IPS DF 4.7 (cell line): Measurements from ENCODE around the gene CAPRIN2.
A peak's percentile ranks its signal among the peaks of the same experiment; 100 is the strongest.

Experiments
- DNase-seq: peaks from one replicate; pipeline ENCODE4 v3.0.0-alpha.2; 2013; ENCODE audit warnings: low spot score; ENCODE audit errors: extremely low read depth

The CAPRIN2 gene

DNA sequence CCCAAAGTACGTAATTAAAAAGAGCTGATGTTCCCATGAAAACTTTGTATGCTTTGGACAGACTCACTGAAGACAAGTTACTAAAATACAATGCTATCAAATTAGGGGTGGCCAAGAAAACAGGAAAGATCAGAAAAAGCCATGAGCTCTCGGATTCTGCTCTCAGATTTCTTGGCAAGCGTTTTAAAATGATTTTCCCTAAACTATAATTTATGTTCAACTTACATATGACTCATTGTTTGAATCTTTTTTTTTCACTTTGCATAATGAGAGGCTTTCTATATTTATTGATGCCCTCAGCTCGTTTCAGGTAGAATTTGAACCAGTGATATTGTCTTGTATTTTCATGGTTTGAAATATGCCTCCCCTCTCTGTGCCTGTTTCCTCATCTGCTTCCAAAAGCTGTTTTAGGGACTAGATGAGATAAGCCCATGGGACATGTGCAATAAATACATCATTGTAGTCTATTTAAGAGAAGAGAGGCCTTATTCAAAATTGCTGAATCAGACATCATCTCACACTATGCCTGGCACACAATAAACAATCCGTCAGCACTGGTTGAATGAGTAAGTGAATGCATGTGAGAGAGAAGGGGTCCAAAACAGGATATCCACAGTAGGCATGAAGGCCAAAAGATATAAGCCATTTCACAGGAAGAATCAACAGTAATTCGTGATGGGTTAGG lies 54.4 kb downstream of the CAPRIN2 start:
- DNase-seq, result no peak

GRCh38 chr12:30698346-30698745 lies 56.4 kb downstream of the CAPRIN2 start:
- no peak for DNase-seq

DNA sequence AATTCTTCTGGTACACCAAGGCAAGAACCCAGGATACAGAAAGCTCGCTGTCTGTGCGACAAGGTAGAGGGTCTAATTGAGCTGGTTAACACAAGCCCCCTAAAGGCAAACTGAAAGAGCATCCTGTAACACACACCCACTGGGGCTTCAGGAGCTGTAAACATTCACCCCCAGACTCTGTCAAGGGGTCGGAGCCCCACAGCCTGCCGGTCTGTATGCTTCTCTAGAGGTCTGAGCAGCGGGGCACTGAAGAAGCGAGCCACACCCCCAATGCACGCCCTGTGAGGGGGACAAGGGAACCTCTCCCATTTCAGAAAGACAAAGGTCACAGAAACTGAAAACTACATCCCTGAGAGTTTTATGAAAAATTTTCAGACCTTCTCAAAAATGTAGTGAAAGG lies 57.8 kb downstream of the CAPRIN2 start:
- no peak for DNase-seq

DNA sequence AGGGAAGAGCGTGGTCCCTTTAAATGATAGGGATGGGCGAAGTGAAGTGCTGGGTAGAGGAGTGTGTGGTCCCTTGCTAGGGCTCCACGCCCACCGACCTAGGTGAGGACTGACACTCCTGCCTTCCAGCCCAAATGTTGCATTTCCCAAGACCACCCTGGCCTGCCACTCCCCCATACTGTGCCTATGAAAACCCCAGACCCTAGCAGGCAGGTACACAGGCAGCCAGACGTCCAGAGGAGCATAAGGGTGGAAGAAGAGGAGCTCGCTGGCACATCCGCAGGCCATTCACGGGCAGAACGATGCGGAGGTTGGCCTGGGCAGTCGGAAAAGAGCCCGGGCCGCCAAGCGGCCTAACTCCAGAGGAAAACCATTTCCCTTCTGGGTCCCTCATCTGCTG lies 58.3 kb downstream of the CAPRIN2 start:
- no peak for DNase-seq

DNA sequence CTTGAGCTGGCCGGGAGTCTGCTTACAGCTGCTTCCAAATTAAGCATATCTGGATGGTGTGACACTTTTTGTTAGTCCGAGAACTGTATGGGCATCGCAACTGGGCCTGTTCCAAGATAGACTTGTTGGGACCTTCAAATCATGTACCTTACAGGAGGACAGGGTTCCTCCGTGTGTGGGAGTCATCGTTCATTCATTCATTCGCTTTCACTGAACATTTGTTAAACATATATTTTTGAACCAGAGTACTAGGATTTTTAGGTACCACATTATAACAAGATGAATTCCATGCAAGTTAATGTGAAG lies 58.7 kb downstream of the CAPRIN2 start:
- no peak for DNase-seq

DNA sequence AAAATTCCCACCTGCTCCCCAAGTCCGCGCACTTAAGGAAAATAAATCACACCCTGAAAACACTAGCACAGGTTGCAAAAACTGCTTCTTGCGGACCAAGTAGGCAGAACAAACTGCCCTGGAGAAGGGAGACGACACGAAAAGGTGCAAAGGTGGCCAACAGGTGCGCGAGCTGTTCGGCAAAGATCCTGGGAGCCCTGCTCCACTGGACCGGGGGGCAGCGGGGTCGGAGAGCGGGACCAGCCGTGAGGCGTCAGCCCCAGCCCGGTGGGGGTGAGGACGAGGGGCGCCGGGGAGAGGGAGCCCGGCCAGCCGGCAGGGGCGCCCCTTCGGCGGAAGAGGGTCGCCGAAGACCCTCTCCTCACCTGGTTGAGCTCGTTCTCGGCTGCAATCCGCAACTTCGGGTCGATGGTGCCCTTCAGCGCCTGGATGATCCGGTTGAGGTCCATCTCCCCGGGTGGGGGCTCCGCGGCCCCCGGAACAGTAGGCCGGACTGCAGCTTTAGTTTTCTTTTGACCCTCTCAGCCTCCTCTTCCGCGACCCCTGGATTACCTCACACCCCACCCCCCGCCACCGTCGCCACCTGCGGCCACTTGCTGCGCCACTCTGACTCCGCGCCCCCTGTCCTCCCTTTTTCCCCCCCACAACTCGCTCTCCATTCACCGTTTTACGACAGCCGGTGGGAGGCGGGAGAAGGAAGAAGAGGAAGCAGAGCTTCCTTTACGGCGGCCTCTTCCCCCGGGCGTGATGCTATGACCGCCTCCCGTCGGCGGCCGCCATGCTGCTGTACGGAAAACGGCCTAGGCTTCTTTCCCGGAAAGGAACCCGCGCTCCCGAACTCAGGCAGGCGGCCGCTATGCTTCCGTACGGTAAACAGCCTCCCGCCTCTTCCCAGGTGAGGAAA lies 59.3 kb downstream of the CAPRIN2 start, which contains the start of gene IPO8:
IPO8 (minus strand) TSS at position 671 of the 904 bp plus-strand sequence; CDS start at position 449, 222 bp downstream.
- peak; percentile 88 for DNase-seq

GRCh38 chr12:30694412-30695198 lies 60.1 kb downstream of the CAPRIN2 start:
- no peak for DNase-seq

GRCh38 chr12:30692470-30692869 lies 62.3 kb downstream of the CAPRIN2 start:
- DNase-seq, result no peak

DNA sequence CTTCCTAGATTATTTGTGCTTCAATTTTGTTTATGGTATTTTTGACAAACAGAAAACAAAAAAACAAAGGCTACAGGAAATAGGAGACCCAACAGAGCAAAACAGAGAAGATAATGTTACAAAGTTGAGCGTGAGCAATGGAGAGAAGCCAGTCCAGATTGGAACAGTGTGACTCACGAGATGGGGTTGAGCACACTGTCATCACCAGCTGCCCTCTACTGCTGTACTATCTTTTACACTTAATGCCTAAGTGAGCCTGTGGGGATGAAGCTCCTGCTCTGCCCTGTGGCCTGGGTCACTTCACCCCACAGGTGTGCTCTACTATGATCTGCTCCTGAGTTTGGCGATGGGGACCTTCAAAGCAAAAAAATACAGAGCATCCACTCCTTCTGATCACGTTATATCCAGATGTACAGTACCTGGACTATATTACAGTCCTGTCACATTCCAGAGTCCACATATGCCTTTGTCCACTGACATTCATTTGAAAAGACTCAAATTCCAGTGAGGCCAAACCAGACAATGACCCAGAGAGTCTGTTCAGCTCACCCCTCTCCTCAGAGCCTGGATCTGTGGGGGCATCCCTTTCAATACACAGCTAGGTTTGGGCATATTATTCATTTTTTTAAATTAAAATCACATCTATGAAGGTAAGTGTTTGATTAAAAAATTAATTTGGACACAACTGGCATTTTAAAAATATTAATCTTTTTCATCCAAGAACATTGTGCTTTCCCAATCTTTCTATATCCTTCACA lies 63.5 kb downstream of the CAPRIN2 start:
- no peak for DNase-seq

- DNase-seq, result no peak
These were observed 67.3 kb downstream of the CAPRIN2 start for GRCh38 chr12:30687265-30687986.

DNA sequence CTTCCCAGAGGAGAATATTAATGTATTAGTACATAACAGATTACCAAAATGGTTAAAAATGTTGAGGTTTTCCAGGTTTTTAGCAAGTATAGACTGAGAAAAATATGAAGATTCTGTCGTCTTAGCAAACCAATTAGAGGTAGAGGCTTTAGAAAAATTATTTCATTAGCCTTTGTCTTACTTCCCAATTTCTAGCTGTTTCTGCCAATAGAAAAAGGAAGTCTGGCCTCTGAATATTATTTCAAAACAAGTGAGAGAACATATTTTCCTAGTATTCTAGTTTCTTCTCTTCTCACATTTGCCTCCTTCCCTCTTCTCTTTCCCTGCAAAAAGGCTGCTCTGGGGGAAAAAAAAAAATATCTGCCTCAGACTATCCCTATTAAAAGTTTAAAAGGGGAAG lies 75.5 kb downstream of the CAPRIN2 start:
- no peak for DNase-seq

DNA sequence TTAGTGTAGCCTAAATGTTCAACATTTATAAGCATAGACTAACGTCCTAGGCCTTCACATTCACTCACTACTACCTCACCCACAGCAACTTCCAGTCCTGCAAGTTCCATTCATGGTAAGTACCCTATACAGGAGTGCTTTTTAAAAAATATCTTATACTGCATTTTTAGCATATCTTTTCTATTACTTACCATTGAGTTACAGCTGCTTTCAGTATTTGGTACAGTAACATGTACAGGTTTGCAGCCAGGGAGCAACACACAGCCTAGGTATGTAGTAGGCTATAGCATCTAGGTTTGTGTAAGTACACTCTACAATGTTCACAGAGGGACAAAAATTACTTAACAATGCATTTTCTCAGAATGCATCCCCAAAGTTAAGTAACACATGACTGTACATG lies 76.5 kb downstream of the CAPRIN2 start:
- DNase-seq, result no peak

GRCh38 chr12:30661210-30661609 lies 93.5 kb downstream of the CAPRIN2 start:
- no peak for DNase-seq
